GM13976 (cell line): ENCODE results near the gene LYPD1.

Experiments used
- DNase-seq: peaks from one replicate; pipeline ENCODE4 v3.0.0; 2012; ENCODE audit warnings: low spot score
- CTCF ChIP-seq: IDR thresholded peaks from 2 replicates; pipeline ENCODE4 v1.5.1; 2012; ENCODE audit warnings: borderline replicate concordance, mild to moderate bottlenecking; ENCODE audit not compliant: insufficient read depth; ENCODE audit errors: extremely low read depth, missing control alignments, control extremely low read depth
- in situ Hi-C: fragments of 300-500 bp; cut with MboI; formaldehyde crosslinking; loops from one replicate; pipeline ENCODE4 v1.12.0; 2022; ENCODE audit warnings: low sequenced_read_pairs, mixed read lengths, inconsistent platforms; ENCODE audit not compliant: unreplicated experiment

The LYPD1 gene

GRCh38 chr2:132620115-132620514 lies 49.9 kb downstream of the LYPD1 start:
- no peak for DNase-seq

GRCh38 chr2:132618734-132619133 lies 51.3 kb downstream of the LYPD1 start:
- no peak for TF ChIP-seq CTCF

More at GRCh38 chr2:132620115-132620514, 49.9 kb downstream of the LYPD1 start:
- in situ Hi-C loops = no loop called here
- no peak for TF ChIP-seq CTCF

GRCh38 chr2:132617989-132618388 lies 52.0 kb downstream of the LYPD1 start:
- in situ Hi-C loops = no loop called here
- no peak for DNase-seq
- no peak for TF ChIP-seq CTCF

More at GRCh38 chr2:132618734-132619133, 51.3 kb downstream of the LYPD1 start:
- DNase-seq = no peak
- in situ Hi-C loops = no loop called here

GRCh38 chr2:132615329-132616085 lies 54.5 kb downstream of the LYPD1 start:
- TF ChIP-seq CTCF = no peak
- DNase-seq = no peak
- in situ Hi-C loops = no loop called here

- no peak for TF ChIP-seq CTCF
- in situ Hi-C loops = no loop called here
These were observed 58.3 kb downstream of the LYPD1 start for GRCh38 chr2:132611719-132612118.

GRCh38 chr2:132609101-132609890 lies 60.7 kb downstream of the LYPD1 start:
- in situ Hi-C loops = no loop called here
- DNase-seq = no peak
- no peak for TF ChIP-seq CTCF

More at GRCh38 chr2:132611719-132612118, 58.3 kb downstream of the LYPD1 start:
- no peak for DNase-seq
